GM13977 (cell line): ENCODE results near the gene TEX264.
"Not testable (repeated sequence)": the region's sequence is repeated elsewhere in the genome, so short reads cannot be mapped to it uniquely, and the experiment has no call there.

ENCODE experiments used
- DNase-seq: peaks from one replicate; pipeline ENCODE4 v3.0.0; 2012; ENCODE audit warnings: low spot score
- CTCF ChIP-seq: IDR thresholded peaks from 2 replicates; pipeline ENCODE4 v1.5.1; 2012; ENCODE audit warnings: mild to moderate bottlenecking, control low read depth; ENCODE audit not compliant: insufficient read depth; ENCODE audit errors: extremely low read depth, missing control alignments
- in situ Hi-C: fragments of 300-500 bp; cut with MboI; formaldehyde crosslinking; loops from one replicate; pipeline ENCODE4 v1.12.0; 2022; ENCODE audit warnings: low sequenced_read_pairs, low pct_unique_long_range_greater_than_20kb, mixed read lengths, inconsistent platforms; ENCODE audit not compliant: unreplicated experiment

Gene TEX264

GRCh38 chr3:51642462-51642861 is 28.6 kb upstream of the TEX264 start:
- no peak for DNase-seq

DNA sequence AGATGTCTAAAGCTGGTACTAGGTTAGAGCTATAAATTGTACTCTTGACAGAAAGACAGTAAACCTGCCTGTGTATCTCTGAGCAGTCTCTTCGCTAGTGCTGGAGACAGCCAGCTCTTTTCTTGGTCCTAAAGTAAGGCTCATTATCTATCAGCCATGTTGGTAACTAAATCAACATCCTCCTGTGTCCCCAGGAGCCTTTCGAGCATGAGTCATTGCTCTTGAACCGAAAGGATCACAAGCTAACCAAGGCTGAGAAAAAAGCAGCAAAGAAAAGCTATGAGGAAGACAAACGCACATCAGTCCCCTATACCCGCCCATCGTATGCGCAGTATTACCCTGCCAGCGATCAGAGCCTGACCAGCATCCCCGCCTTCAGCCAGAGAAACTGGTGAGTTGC is 25.0 kb upstream of the TEX264 start:
- no peak for TF ChIP-seq CTCF
- no peak for DNase-seq
- in situ Hi-C loops = no loop called here

More at GRCh38 chr3:51642462-51642861, 28.6 kb upstream of the TEX264 start:
- in situ Hi-C loops = no loop called here
- peak; percentile 46 for TF ChIP-seq CTCF

GRCh38 chr3:51652103-51652502 is 18.9 kb upstream of the TEX264 start:
- in situ Hi-C loops, DNase-seq: not testable (repeated sequence)

- in situ Hi-C loops, DNase-seq: not testable (repeated sequence)
Observed at GRCh38 chr3:51653409-51653808, 17.6 kb upstream of the TEX264 start.

DNA sequence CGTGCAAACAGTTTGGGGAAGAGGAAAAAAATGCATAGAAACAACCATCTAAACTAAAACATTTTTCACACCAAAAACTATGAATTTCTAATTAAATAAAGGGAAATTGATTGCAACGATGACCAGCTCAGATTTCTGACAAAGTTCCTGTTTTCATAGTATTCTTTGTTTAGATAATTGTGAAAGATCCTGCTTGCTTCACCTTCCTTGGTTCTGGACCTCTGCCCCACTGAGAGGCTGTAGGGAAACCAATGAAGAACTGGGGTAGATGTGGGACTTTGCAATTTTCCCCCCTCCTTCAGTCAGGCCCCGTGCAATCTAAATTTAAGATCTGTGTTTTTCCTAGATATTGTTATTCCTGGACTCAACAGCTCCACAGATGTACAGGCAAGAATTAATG is 13.8 kb upstream of the TEX264 start:
- no peak for DNase-seq
- in situ Hi-C loops = no loop called here
- no peak for TF ChIP-seq CTCF

DNA sequence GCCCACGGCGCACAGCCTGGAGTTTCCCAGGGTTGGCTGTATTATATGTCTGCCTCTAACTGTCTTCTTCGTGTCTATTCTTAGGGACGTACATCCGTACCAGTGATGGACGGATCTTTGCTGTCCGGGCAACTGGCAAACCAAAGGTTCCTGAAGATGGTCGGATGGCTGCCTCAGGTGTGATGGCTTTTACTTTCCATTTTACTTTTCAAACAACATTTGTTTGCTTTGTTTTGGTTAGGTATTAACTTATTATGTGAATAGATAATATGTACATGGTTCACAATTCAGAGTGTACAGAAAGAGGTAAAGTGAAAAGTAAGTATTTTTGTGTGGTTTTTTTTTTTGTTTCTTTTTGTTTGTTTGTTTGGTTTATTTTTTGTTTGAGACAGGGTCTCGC is 11.1 kb upstream of the TEX264 start:
- no peak for DNase-seq
- in situ Hi-C loops = loop anchor here (10.0 kb wide), 1 partner anchor 155 kb away; the partner anchor contains the start of gene DCAF1
- TF ChIP-seq CTCF = no peak

DNA sequence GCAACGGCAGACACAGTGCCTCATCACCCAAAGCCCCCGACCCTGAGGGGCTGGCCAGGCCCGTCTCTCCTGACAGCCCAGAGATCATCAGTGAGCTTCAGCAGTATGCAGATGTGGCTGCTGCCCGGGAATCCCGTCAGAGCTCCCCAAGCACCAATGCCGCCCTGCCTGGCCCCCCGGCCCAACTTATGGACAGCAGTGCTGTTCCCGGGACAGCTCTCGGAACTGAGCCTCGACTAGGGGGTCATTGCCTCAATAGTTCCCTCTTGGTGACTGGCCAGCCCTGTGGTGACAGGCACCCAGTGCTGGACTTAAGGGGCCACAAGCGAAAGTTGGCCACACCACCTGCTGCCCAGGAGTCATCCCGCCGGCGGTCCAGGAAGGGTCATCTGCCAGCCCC is 8.6 kb upstream of the TEX264 start:
- TF ChIP-seq CTCF = no peak
- no peak for DNase-seq
- in situ Hi-C loops = loop anchor here (10.0 kb wide), 1 partner anchor 158 kb away; the partner anchor contains the start of gene DCAF1

DNA sequence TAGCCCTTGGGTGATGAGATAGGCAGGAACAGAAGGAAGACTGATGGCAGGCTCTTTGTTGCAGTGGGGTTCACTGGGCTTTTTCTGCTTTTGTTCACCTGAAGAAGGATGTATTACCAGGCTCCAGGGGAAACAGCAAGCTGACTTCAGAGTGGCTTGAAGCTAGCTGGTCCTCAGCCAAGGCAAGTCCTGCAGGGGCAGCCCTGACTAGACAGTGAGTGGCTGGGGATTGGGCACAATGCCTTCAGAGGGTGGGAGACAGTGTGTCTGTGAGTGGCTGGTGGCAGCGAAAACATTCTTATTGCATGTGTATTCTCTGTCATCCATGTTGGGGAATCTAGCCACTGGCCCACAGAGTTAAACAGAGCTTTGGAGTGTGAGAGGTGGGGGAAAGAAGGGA is 2.3 kb upstream of the TEX264 start:
- in situ Hi-C loops = loop anchor here (10.0 kb wide), 1 partner anchor 164 kb away; the partner anchor contains the start of gene DCAF1
- TF ChIP-seq CTCF = no peak
- no peak for DNase-seq
